Measurements from ENCODE around the gene ADAMTS3.

Gene ADAMTS3

DNA sequence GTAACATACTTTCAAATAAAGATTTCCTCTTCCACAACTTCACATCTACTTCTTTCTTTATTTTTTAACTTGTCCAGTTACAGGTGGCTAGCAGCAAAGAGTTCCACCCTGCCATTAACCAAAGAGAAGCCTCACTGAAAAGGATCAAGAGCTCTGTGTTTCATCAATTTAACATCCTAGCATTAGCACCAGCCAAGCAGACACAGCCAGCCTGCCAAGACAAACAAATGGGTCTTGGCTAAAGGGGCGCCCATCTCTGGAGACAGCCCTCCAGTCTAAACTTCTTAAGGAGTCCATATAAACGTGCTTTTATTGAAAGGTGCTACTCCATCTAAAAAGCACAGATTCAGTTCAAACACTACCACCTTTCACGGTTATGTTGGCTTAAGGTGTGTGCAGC is 105.3 kb downstream of the ADAMTS3 start:
- TF ChIP-seq, protein P1, sequence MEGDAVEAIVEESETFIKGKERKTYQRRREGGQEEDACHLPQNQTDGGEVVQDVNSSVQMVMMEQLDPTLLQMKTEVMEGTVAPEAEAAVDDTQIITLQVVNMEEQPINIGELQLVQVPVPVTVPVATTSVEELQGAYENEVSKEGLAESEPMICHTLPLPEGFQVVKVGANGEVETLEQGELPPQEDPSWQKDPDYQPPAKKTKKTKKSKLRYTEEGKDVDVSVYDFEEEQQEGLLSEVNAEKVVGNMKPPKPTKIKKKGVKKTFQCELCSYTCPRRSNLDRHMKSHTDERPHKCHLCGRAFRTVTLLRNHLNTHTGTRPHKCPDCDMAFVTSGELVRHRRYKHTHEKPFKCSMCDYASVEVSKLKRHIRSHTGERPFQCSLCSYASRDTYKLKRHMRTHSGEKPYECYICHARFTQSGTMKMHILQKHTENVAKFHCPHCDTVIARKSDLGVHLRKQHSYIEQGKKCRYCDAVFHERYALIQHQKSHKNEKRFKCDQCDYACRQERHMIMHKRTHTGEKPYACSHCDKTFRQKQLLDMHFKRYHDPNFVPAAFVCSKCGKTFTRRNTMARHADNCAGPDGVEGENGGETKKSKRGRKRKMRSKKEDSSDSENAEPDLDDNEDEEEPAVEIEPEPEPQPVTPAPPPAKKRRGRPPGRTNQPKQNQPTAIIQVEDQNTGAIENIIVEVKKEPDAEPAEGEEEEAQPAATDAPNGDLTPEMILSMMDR (IDR thresholded peaks at IDR 0.05), result no peak

DNA sequence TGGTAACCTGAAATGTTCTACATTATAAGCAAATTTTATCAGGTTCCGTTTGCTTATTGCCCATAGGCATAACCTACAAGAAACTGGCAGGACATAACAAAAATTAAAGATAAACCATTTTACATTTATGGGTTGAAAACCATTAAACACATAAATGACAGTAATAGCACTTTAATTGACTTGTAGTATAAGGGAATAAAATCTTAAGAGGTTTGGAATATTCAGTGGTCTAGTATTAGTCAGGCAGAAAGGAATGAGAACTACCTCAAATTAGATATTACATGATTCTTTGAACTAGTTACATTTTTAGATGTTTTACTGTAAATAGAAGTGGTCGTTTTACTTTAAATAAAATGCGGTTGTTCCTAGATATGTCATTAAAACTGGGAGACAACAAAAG is 111.9 kb downstream of the ADAMTS3 start:
- TF ChIP-seq, protein P1 (IDR thresholded peaks at IDR 0.05), result no peak

DNA sequence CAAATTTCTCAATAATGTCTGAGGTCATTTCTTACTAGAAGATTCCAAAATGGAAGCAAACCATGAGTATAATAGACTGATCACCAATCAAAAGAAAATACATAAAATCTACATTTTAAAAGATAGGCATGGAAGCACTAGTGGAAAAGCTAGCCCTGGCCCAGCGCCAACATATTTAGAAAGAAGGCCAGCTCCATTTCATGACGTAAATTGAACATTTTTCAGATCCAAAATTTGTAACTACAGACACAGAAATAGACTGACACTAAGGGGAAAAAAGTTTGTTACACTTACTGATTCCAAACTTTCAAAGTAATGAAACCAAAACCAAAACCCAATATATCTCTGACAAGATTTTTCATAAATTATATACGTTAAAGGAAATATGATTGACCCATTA is 117.7 kb downstream of the ADAMTS3 start:
- TF ChIP-seq, protein P1 (IDR thresholded peaks at IDR 0.05), result no peak

DNA sequence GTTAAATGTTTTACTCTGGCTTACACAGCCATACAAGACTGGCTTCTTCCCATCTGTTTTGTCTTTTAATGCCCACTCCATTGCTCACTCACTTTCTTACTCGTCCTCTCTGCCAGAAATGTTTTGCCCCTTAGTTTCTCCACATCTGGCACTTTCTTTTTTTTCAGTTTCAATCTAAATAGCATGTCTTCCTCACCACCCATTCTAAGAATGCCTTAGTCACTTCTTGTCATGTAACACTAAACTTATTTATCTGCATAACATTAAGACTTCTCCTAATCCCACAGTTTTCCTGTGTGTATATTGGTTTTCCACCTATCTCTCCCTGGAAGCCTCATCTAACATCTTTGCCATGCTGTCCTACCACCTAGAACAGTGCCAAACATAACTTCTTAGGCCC is 119.3 kb downstream of the ADAMTS3 start:
- TF ChIP-seq, protein P1 (IDR thresholded peaks at IDR 0.05), result no peak

DNA sequence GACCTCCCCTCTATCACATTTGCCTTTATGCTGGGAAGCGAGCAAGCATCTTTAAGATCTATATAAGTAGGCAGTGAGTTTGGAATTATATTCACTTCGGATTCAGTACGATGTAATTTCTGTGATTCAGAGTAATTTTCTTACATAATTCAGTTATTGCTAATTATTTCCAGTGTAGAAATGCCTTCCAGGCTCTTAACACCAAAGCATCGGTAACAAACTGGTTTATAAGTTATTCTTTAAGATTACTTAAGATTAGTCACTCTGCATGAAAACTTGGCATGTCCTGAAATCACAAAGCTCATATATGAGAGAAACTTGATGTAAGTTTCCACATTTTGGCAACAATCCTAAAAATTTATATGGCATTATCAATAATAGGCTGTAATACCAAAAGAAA is 120.8 kb downstream of the ADAMTS3 start:
- TF ChIP-seq, protein P1 (IDR thresholded peaks at IDR 0.05), result no peak

DNA sequence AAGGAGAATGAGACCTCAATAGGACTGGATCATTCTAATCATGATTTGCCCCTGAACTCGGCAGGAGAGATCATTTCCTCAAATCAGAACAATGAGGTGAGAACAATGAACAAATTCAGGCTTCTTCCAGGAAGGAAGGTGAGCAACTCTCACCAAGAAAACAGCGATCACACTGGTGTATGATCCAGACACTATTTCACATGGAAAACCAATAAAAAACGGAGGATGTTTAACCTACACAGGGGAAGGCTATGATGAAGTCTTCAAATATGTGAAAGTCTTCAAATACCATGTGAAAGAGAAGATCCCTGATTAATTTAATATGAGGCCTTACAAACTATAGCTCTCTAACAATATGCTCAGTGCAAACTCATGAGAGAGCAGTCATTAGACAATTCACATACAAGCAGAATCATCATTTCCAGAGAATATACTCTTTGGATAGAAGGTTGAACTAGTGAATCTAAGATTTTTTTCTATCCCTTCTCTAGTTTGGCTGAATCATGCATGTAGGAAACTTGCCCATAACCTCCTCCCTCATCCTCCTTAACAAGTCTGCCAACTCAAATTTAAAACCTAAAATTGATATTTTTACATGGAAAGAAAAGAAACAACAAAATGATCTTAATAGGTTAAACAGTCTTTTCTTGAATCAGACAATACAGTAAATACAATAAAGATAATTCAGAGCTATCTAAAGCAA is 122.5 kb downstream of the ADAMTS3 start:
- TF ChIP-seq, protein P1 (IDR thresholded peaks at IDR 0.05), result no peak

DNA sequence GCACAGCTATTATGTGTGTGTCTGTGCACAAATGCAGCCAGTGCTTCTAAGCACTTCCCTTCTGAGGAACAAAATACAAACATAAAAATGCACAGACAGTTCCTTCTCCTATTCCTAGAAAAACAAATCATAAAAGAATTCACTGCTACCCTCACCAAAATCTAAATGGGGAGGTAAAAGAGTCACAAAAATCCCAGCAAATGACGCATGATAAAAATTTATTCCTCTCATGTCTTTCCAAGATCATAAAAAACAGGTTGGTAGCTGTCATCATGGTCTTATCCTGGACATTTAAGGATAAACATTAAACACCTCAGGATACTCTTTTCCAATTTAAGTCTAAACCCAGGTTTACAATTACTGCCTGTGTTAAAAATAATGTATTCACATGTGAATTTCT is 124.9 kb downstream of the ADAMTS3 start:
- TF ChIP-seq, protein P1 (IDR thresholded peaks at IDR 0.05), result no peak

DNA sequence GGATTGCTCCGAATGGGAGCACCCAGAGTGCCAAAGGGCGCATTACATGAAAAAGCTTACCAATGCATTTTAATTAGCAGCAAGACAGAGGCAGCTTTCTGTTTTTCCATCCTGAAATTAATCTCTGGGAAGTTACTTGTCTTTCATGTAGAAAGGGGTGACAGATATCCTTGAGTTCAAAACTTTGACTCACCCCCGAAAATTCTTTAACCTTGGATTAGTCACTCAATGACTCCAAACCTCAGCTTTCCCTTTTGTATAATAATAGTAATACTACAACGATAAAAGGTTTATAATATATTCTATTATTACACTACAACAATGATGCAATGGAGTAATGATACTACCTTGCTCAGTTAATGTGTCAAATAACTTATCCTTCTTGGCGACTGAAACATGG is 126.3 kb downstream of the ADAMTS3 start:
- TF ChIP-seq, protein P1 (IDR thresholded peaks at IDR 0.05), result no peak

Data from LNCAP (cell line).